Neural cell (in vitro differentiated cells): ENCODE results near the gene USP32.

Experiments
- EP300 ChIP-seq: fragments of 450-650 bp; conservative IDR thresholded peaks from 2 replicates; pipeline ENCODE4 v1.6.1; 2014; ENCODE audit warnings: antibody characterized with exemption, mild to moderate bottlenecking, moderate library complexity; ENCODE audit not compliant: poor library complexity, severe bottlenecking
- EZH2 ChIP-seq: fragments of 200-600, 300-800 bp; shearing (Covaris generic), sonication (generic); IDR thresholded peaks from 2 replicates; pipeline ENCODE4 v1.6.1; 2014; ENCODE audit warnings: antibody characterized with exemption, low read length, borderline replicate concordance, mild to moderate bottlenecking; ENCODE audit not compliant: insufficient read depth, poor library complexity, severe bottlenecking
- MXI1 ChIP-seq: fragments of 450-650 bp; conservative IDR thresholded peaks from 2 replicates; pipeline ENCODE4 v1.6.1; 2014; ENCODE audit warnings: antibody characterized with exemption, mild to moderate bottlenecking; ENCODE audit not compliant: poor library complexity, severe bottlenecking
- POLR2AphosphoS5 ChIP-seq: IDR thresholded peaks from 2 replicates; pipeline ENCODE4 v1.6.1; 2012
- RAD21 ChIP-seq: fragments of 450-650 bp; conservative IDR thresholded peaks from 2 replicates; pipeline ENCODE4 v1.6.1; 2014; ENCODE audit warnings: antibody characterized with exemption, mild to moderate bottlenecking, moderate library complexity
- SMC3 ChIP-seq: fragments of 450-650 bp; conservative IDR thresholded peaks from 2 replicates; pipeline ENCODE4 v1.6.1; 2014; ENCODE audit warnings: antibody characterized with exemption, mild to moderate bottlenecking, moderate library complexity; ENCODE audit not compliant: poor library complexity
- TAF1 ChIP-seq: IDR thresholded peaks from 2 replicates; pipeline ENCODE4 v1.6.1; 2012; ENCODE audit warnings: low read depth
- TF ChIP-seq, protein P1 (sequence below): IDR thresholded peaks from 2 replicates; pipeline ENCODE4 v1.6.1; 2012; ENCODE audit warnings: borderline replicate concordance
- TF ChIP-seq, protein P2 (sequence below): fragments of 450-650 bp; IDR thresholded peaks from 2 replicates; pipeline ENCODE4 v1.5.1; 2014; ENCODE audit warnings: antibody characterized with exemption, mild to moderate bottlenecking, moderate library complexity; ENCODE audit not compliant: poor library complexity, severe bottlenecking

DNA sequence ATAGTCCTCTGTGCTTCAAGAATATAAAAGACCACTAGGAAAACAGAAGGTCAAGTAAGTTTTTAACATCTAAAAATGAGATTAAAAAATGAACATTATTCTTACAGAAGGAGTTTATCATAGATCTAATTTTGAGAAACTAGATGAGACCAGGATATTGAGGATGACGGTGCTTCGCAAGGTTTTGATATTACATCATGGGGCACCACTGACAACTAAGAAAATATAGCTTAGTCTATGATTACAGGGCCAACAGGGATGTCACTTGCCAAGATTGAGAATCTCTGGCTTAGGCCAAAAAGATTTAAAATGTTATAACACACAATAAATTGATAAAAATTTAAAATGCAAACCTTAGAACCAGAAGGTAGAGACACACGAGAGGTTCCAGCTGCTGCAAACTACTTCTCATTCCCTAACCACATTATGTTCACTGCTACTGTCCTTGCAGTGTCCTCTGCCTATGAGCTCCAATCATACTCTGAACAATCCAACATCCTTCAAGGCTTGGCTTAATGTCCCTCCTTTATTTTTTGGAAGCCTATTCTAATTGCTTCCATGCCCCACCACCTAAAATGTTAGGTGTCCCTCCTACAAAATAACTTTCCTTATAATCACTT, 33.2 kb downstream of the USP32 start:
- TF ChIP-seq EZH2 (no peak), MXI1 (no peak), POLR2AphosphoS5 (no peak), EP300 (no peak), RAD21 (no peak), SMC3 (no peak), TAF1 (no peak)
- TF ChIP-seq, protein P1, sequence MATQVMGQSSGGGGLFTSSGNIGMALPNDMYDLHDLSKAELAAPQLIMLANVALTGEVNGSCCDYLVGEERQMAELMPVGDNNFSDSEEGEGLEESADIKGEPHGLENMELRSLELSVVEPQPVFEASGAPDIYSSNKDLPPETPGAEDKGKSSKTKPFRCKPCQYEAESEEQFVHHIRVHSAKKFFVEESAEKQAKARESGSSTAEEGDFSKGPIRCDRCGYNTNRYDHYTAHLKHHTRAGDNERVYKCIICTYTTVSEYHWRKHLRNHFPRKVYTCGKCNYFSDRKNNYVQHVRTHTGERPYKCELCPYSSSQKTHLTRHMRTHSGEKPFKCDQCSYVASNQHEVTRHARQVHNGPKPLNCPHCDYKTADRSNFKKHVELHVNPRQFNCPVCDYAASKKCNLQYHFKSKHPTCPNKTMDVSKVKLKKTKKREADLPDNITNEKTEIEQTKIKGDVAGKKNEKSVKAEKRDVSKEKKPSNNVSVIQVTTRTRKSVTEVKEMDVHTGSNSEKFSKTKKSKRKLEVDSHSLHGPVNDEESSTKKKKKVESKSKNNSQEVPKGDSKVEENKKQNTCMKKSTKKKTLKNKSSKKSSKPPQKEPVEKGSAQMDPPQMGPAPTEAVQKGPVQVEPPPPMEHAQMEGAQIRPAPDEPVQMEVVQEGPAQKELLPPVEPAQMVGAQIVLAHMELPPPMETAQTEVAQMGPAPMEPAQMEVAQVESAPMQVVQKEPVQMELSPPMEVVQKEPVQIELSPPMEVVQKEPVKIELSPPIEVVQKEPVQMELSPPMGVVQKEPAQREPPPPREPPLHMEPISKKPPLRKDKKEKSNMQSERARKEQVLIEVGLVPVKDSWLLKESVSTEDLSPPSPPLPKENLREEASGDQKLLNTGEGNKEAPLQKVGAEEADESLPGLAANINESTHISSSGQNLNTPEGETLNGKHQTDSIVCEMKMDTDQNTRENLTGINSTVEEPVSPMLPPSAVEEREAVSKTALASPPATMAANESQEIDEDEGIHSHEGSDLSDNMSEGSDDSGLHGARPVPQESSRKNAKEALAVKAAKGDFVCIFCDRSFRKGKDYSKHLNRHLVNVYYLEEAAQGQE = no peak
- TF ChIP-seq, protein P2, sequence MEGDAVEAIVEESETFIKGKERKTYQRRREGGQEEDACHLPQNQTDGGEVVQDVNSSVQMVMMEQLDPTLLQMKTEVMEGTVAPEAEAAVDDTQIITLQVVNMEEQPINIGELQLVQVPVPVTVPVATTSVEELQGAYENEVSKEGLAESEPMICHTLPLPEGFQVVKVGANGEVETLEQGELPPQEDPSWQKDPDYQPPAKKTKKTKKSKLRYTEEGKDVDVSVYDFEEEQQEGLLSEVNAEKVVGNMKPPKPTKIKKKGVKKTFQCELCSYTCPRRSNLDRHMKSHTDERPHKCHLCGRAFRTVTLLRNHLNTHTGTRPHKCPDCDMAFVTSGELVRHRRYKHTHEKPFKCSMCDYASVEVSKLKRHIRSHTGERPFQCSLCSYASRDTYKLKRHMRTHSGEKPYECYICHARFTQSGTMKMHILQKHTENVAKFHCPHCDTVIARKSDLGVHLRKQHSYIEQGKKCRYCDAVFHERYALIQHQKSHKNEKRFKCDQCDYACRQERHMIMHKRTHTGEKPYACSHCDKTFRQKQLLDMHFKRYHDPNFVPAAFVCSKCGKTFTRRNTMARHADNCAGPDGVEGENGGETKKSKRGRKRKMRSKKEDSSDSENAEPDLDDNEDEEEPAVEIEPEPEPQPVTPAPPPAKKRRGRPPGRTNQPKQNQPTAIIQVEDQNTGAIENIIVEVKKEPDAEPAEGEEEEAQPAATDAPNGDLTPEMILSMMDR = no peak
